Measurements from ENCODE around the gene C1QTNF4. TPM values are rescaled to one million over a fixed set of nuclear protein-coding genes. Genes with fewer than 3 reads are reported as not detected.
"Not testable (repeated sequence)": the region's sequence is repeated elsewhere in the genome, so short reads cannot be mapped to it uniquely, and the experiment has no call there.

The C1QTNF4 gene
- total RNA-seq, result under 1 TPM; 0.19 to 0.74 TPM

GRCh38 chr11:47593934-47594855, at the start of gene C1QTNF4:
Gene C1QTNF4, minus strand, starts transcription at chr11:47594411. Its CDS starts 3,601 bp downstream, at chr11:47590810.
- Mint-ChIP-seq H3K27me3 (ENCODE audit: low read depth) (peaks cover 44% of the 10 kb centered on the region), H3K36me3 (ENCODE audit: insufficient read depth in 2 of 2) (no peaks in the 10 kb centered on the region), H3K4me3 (peak within 1 kb of the TSS; percentile 34 to 43), H3K9me3 (no peaks in the 10 kb centered on the region), H3K4me1 (ENCODE audit: low read depth) (peaks cover 10% of the 10 kb centered on the region), H3K27ac (no peak within 1 kb of the TSS)
- DNase-seq, result no peak
- no peak for ATAC-seq (replicated peaks in 1 of 2)

GRCh38 chr11:47642099-47642855, 48.1 kb upstream of the C1QTNF4 start, which contains the start of gene MTCH2:
Gene MTCH2, minus strand, starts transcription at chr11:47642559. Its CDS starts 94 bp downstream, at chr11:47642465.
- Mint-ChIP-seq H3K9me3 (no peaks in the 10 kb centered on the region), H3K4me3 (peak within 1 kb of the TSS; percentile 94 to 98), H3K27ac (peak within 1 kb of the TSS; percentile 99), H3K27me3 (ENCODE audit: low read depth) (no peaks in the 10 kb centered on the region), H3K36me3 (ENCODE audit: insufficient read depth in 2 of 2) (peaks cover 0 to 3% of the 10 kb centered on the region in 2 donors), H3K4me1 (ENCODE audit: low read depth) (peaks cover 27% of the 10 kb centered on the region)
- ATAC-seq (replicated peaks in 1 of 2) (peak; percentile 92 to 93), DNase-seq (peak; percentile 95 to 96)

- peaks cover 0 to 3% of the 10 kb centered on the region in 2 donors for H3K36me3 Mint-ChIP-seq (ENCODE audit: insufficient read depth in 2 of 2)
Measured at GRCh38 chr11:47641600-47642098, 47.4 kb upstream of the C1QTNF4 start.

GRCh38 chr11:47640506-47640905, 46.3 kb upstream of the C1QTNF4 start:
- peak overlapping the region; percentile 54 for H3K27ac Mint-ChIP-seq
- DNase-seq; ATAC-seq (replicated peaks in 1 of 2); H3K36me3 Mint-ChIP-seq (ENCODE audit: insufficient read depth in 2 of 2); H3K27me3 Mint-ChIP-seq (ENCODE audit: low read depth); H3K9me3 Mint-ChIP-seq: not testable (repeated sequence)
- H3K4me1 Mint-ChIP-seq (ENCODE audit: low read depth), result peaks cover 27% of the 10 kb centered on the region
- peak overlapping the region; percentile 48 to 98 for H3K4me3 Mint-ChIP-seq

More at GRCh38 chr11:47641600-47642098, 47.4 kb upstream of the C1QTNF4 start:
- Mint-ChIP-seq H3K27me3 (ENCODE audit: low read depth) (no peaks in the 10 kb centered on the region), H3K9me3 (no peaks in the 10 kb centered on the region), H3K4me3 (peak overlapping the region; percentile 94 to 98), H3K27ac (peak overlapping the region; percentile 99), H3K4me1 (ENCODE audit: low read depth) (peaks cover 27% of the 10 kb centered on the region)
- no peak for DNase-seq
- no peak for ATAC-seq (replicated peaks in 1 of 2)

- peaks cover 10% of the 10 kb centered on the region for H3K4me1 Mint-ChIP-seq (ENCODE audit: low read depth)
- not testable (repeated sequence) for ATAC-seq (replicated peaks in 1 of 2); DNase-seq; H3K27ac Mint-ChIP-seq; H3K9me3 Mint-ChIP-seq; H3K27me3 Mint-ChIP-seq (ENCODE audit: low read depth); H3K4me3 Mint-ChIP-seq
- H3K36me3 Mint-ChIP-seq (ENCODE audit: insufficient read depth in 2 of 2), result peaks cover under 1 to 10% of the 10 kb centered on the region in 2 donors
Measured at GRCh38 chr11:47636331-47636730, 42.1 kb upstream of the C1QTNF4 start.

- Mint-ChIP-seq H3K27ac (no peak overlapping the region), H3K4me3 (no peak overlapping the region), H3K9me3 (no peaks in the 10 kb centered on the region), H3K27me3 (ENCODE audit: low read depth) (no peaks in the 10 kb centered on the region), H3K36me3 (ENCODE audit: insufficient read depth in 2 of 2) (peaks cover 1 to 12% of the 10 kb centered on the region in 2 donors), H3K4me1 (ENCODE audit: low read depth) (no peaks in the 10 kb centered on the region)
- DNase-seq, result no peak
- no peak for ATAC-seq (replicated peaks in 1 of 2)
Measured at GRCh38 chr11:47631473-47631872, 37.3 kb upstream of the C1QTNF4 start.

GRCh38 chr11:47628026-47628425, 33.8 kb upstream of the C1QTNF4 start:
- DNase-seq (no peak), ATAC-seq (replicated peaks in 1 of 2) (no peak)
- peaks cover 5 to 13% of the 10 kb centered on the region in 2 donors for H3K36me3 Mint-ChIP-seq (ENCODE audit: insufficient read depth in 2 of 2)
- H3K27ac Mint-ChIP-seq, result no peak overlapping the region
- H3K9me3 Mint-ChIP-seq, result no peaks in the 10 kb centered on the region
- H3K4me1 Mint-ChIP-seq (ENCODE audit: low read depth), result no peaks in the 10 kb centered on the region
- no peak overlapping the region for H3K4me3 Mint-ChIP-seq
- H3K27me3 Mint-ChIP-seq (ENCODE audit: low read depth), result no peaks in the 10 kb centered on the region

GRCh38 chr11:47626234-47626633, 32.0 kb upstream of the C1QTNF4 start:
- Mint-ChIP-seq H3K27ac (no peak overlapping the region), H3K4me1 (ENCODE audit: low read depth) (no peaks in the 10 kb centered on the region), H3K9me3 (no peaks in the 10 kb centered on the region), H3K36me3 (ENCODE audit: insufficient read depth in 2 of 2) (peaks cover 3 to 12% of the 10 kb centered on the region in 2 donors), H3K4me3 (no peak overlapping the region), H3K27me3 (ENCODE audit: low read depth) (no peaks in the 10 kb centered on the region)
- DNase-seq (no peak), ATAC-seq (replicated peaks in 1 of 2) (no peak)

- no peaks in the 10 kb centered on the region for H3K27me3 Mint-ChIP-seq (ENCODE audit: low read depth)
- no peak for ATAC-seq (replicated peaks in 1 of 2)
- no peaks in the 10 kb centered on the region for H3K4me1 Mint-ChIP-seq (ENCODE audit: low read depth)
- no peak overlapping the region for H3K4me3 Mint-ChIP-seq
- no peaks in the 10 kb centered on the region for H3K9me3 Mint-ChIP-seq
- H3K36me3 Mint-ChIP-seq (ENCODE audit: insufficient read depth in 2 of 2), result peaks cover 2 to 9% of the 10 kb centered on the region in 2 donors
- DNase-seq, result no peak
- H3K27ac Mint-ChIP-seq, result peak overlapping the region; percentile 11
Measured at GRCh38 chr11:47620836-47621378, 26.7 kb upstream of the C1QTNF4 start.

- Mint-ChIP-seq H3K27me3 (ENCODE audit: low read depth) (no peaks in the 10 kb centered on the region), H3K36me3 (ENCODE audit: insufficient read depth in 2 of 2) (peaks cover 0 to 4% of the 10 kb centered on the region in 2 donors), H3K9me3 (no peaks in the 10 kb centered on the region), H3K4me3 (no peak overlapping the region), H3K4me1 (ENCODE audit: low read depth) (no peaks in the 10 kb centered on the region), H3K27ac (no peak overlapping the region)
- DNase-seq (no peak), ATAC-seq (replicated peaks in 1 of 2) (peak in 1 of 2 donors; percentile 33)
Measured at GRCh38 chr11:47617417-47617809, 23.2 kb upstream of the C1QTNF4 start.

GRCh38 chr11:47616726-47617416, 22.7 kb upstream of the C1QTNF4 start:
- no peaks in the 10 kb centered on the region for H3K9me3 Mint-ChIP-seq
- DNase-seq (peak; percentile 14 to 29), ATAC-seq (replicated peaks in 1 of 2) (peak in 1 of 2 donors; percentile 51)
- no peak overlapping the region for H3K4me3 Mint-ChIP-seq
- H3K27me3 Mint-ChIP-seq (ENCODE audit: low read depth), result no peaks in the 10 kb centered on the region
- H3K36me3 Mint-ChIP-seq (ENCODE audit: insufficient read depth in 2 of 2), result peaks cover 0 to 4% of the 10 kb centered on the region in 2 donors
- no peaks in the 10 kb centered on the region for H3K4me1 Mint-ChIP-seq (ENCODE audit: low read depth)
- H3K27ac Mint-ChIP-seq, result no peak overlapping the region

- no peaks in the 10 kb centered on the region for H3K4me1 Mint-ChIP-seq (ENCODE audit: low read depth)
- H3K27me3 Mint-ChIP-seq (ENCODE audit: low read depth), result no peaks in the 10 kb centered on the region
- ATAC-seq (replicated peaks in 1 of 2) (no peak), DNase-seq (no peak)
- no peak overlapping the region for H3K4me3 Mint-ChIP-seq
- no peaks in the 10 kb centered on the region for H3K9me3 Mint-ChIP-seq
- H3K27ac Mint-ChIP-seq, result peak overlapping the region; percentile 65
- H3K36me3 Mint-ChIP-seq (ENCODE audit: insufficient read depth in 2 of 2), result peaks cover 0 to 3% of the 10 kb centered on the region in 2 donors
Measured at GRCh38 chr11:47615249-47615648, 21.0 kb upstream of the C1QTNF4 start.

All from activated T-cell treated with anti-CD3 and anti-CD28 coated beads, Interleukin-2, amount 50 U/mL, for 72 hours (primary cell).